SU-DHL-6 (cell line): ENCODE results near the gene SLC35A5.

Source experiments
- EZH2phosphoT487 ChIP-seq: fragments of 200-600 bp; sonication (generic), shearing (Covaris generic); conservative IDR thresholded peaks from 2 replicates; pipeline ENCODE4 v1.6.1; 2018; ENCODE audit warnings: mild to moderate bottlenecking, antibody characterized with exemption, low read length, moderate library complexity, mixed read lengths
- TF ChIP-seq, protein P1 (sequence below): fragments of 200-600 bp; sonication (generic); IDR thresholded peaks from one replicate; pipeline ENCODE4 v1.5.1; 2017; ENCODE audit warnings: antibody characterized with exemption, mild to moderate bottlenecking, low read length, moderate library complexity; ENCODE audit not compliant: insufficient read depth, poor library complexity, severe bottlenecking

DNA sequence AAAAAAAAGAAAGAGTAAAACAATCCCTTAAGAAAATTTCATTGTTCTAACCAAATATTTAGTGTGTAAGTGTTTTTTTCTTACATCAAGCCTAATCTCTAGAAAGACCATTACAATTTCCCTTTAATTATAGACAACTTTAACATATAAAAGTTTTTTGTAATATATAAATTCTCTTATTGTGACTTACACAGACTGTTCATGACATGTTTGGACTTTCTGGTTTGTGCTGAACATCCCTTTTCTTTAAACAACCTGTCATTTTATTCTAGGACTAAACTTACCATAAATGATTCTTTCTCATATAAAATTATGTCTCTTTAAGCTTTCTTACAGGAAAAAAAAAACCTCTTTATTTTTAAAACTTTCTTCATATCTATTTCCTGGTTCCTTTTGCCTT lies 49.5 kb upstream of the SLC35A5 start:
- TF ChIP-seq, protein P1, sequence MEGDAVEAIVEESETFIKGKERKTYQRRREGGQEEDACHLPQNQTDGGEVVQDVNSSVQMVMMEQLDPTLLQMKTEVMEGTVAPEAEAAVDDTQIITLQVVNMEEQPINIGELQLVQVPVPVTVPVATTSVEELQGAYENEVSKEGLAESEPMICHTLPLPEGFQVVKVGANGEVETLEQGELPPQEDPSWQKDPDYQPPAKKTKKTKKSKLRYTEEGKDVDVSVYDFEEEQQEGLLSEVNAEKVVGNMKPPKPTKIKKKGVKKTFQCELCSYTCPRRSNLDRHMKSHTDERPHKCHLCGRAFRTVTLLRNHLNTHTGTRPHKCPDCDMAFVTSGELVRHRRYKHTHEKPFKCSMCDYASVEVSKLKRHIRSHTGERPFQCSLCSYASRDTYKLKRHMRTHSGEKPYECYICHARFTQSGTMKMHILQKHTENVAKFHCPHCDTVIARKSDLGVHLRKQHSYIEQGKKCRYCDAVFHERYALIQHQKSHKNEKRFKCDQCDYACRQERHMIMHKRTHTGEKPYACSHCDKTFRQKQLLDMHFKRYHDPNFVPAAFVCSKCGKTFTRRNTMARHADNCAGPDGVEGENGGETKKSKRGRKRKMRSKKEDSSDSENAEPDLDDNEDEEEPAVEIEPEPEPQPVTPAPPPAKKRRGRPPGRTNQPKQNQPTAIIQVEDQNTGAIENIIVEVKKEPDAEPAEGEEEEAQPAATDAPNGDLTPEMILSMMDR, result no peak
- TF ChIP-seq EZH2phosphoT487, result no peak
